HG02610 (cell line): ENCODE data around the gene RASGRF2.

Experiments
- ATAC-seq: cut with Tn5 transposase; IDR thresholded peaks from one replicate; pipeline ENCODE4 v1.9.1; 2021; ENCODE audit warnings: mild to moderate bottlenecking, moderate library complexity; ENCODE audit not compliant: unreplicated experiment

RASGRF2 gene

GRCh38 chr5:81128416-81128815 is 168.3 kb downstream of the RASGRF2 start:
- ATAC-seq, result no peak

GRCh38 chr5:81132381-81132780 is 172.2 kb downstream of the RASGRF2 start:
- ATAC-seq, result no peak

DNA sequence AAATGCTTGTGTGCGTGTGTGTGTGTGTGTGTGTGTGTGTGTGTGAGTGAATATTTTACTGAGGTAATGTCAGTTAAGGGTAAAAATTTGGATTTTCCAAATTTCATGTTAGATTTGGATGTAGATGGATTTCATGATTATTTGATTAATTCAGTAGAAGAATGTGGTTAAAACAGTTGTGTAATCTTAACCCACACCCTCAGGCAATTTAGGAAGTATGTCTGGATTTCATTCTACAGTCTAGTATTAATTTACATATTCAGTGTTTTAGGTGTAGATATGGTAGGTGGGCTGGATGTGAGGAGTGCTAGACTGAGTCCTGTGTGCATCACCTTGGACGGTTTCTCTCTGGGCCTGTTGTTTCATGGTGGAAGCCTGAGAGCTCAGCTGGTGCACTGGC is 173.9 kb downstream of the RASGRF2 start:
- no peak for ATAC-seq

DNA sequence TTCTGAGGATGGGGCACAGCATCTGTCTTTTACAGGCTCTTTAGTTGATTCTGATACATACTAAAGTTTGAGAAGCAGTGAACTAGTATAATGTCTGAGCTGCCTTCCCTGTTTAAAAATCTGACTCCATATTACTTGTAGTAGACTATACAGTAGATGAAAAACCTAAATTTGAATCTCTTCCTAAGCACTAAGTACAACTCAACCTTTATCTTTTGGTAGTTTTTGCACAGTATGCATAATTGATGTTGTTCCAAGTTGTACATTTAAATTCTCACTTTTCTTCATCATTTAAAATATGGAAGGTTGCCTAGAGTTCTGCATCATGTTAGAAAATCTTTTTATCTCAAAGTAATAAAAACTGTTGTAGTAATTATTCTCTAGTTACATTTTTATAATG is 174.4 kb downstream of the RASGRF2 start:
- no peak for ATAC-seq

DNA sequence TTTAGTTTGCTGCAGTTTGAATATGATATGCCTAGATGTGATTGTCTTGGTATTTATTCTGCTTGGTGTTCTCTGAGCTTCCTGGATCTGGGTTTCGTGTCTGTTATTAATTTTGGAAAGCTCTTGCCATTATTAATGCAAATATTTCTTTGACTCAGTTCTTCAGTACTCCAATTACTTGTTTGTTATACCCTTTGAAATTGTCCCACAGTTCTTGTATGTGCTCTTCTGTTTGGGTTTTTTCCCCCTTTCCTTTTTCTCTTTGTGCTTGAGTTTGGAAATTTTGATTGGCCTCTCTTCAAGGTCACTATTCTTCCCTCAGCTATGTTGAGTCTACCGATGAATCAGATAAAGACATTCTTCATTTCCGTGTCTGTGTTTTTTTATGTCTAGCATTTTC is 176.4 kb downstream of the RASGRF2 start:
- no peak for ATAC-seq

- no peak for ATAC-seq
These were observed 177.7 kb downstream of the RASGRF2 start for GRCh38 chr5:81137833-81138232.

- ATAC-seq, result no peak
These were observed 180.3 kb downstream of the RASGRF2 start for GRCh38 chr5:81140441-81140840.

DNA sequence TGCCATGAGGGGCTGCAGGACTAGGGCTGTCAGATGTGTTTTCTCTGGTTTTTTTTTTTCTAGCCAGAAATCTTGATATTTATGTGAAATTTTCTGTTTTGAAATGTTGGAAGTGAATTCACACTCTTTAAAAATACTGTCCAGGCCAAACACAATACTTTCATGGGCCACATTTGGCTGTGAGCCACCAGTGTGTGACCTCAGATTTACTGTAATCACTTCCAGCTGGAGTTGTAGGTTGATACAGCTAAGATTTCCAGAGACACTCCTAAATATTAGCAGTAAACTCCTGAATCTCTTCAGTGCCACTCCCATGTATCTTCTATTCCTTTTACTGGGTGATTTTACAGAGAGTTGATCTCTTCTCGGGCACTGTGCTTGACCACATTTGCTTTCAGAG is 180.8 kb downstream of the RASGRF2 start:
- no peak for ATAC-seq

DNA sequence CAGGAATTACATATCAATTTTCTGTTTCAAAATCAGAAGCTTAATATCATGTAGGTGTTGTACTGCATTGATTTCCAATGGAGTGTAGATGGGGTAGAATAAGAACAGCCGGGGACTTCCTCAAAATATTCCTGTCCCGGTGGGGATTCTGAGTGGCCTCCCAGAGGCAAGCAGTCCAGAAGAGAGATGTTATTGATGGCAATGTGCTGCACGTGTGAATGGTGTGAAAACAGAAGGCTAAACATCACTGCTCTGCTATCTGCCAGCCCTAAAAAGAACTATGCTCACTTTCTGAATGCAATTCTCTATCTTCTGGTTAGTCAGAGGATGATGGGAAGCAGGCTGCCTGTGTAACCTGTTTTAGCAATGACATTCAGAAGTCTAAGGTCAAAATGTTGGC is 181.9 kb downstream of the RASGRF2 start:
- ATAC-seq, result no peak

- ATAC-seq, result no peak
These were observed 185.3 kb downstream of the RASGRF2 start for GRCh38 chr5:81145329-81145935.

DNA sequence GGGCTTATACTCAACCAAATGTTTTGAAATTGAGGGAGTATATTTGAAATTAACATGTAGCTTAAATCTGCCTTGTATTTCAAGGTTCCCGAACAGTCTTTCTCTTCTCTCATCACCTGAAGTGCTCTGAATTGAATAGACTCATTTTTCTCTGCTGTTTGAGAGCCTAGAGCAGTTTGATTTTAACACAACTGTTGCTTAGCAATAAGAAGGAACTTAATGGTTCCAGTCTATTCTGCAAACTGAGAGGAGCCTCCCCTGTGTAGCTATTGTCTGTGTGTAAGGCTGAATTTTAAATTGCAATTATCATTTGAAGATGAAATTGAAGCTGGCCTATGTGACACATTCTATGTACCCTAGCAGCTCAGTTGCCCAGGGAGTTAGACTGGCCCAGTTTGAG is 185.9 kb downstream of the RASGRF2 start:
- ATAC-seq, result no peak

GRCh38 chr5:81147011-81147885 is 187.1 kb downstream of the RASGRF2 start:
- ATAC-seq, result no peak

- no peak for ATAC-seq
These were observed 187.9 kb downstream of the RASGRF2 start for GRCh38 chr5:81147886-81148571.

GRCh38 chr5:81151546-81151945 is 191.4 kb downstream of the RASGRF2 start:
- no peak for ATAC-seq

DNA sequence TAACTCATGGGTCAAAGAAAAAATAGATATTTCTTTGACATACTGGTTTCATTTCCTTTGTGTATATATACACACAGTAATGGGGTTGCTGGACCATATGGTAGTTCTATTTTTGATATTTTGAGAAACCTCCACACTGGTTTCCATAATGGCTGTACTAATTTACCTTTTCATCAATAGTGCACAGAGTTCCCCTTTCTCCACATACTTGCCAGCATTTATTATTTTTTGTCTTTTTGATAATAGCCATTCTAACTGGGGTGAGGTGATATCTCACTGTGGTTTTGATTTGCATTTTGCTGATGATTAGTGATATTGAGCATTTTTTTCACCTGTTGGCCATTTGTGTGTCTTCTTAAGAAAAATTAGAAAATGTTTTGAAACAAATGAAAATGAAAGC is 194.6 kb downstream of the RASGRF2 start:
- no peak for ATAC-seq

- no peak for ATAC-seq
These were observed 196.6 kb downstream of the RASGRF2 start for GRCh38 chr5:81156732-81157131.

DNA sequence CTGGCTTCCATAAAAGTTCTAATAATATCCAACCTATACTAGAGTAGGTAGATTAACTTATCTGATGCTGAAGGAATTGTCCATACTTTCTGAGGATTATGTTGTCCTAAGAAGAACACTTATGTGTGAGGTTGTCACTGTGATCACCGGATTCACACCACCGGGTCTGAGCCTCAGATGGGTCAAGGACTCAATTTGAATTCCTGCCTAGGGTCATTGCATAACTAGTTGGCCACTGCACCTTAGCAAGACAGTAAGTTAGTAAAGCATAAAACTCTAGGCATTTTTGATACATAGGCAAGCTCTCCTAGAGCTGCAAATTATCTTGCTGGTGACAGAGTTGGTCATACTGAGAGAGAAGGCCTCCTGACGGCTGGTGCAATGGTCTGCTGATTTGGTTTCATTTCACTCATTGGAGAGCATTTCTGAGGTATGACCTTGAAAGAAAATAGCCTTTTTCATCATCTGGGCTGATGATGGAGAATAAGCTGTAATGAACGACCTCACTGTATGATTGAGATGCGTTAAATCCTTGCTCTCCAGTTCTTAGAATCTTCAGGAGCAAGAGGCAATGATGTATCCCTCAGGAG is 200.9 kb downstream of the RASGRF2 start:
- peak; percentile 80 for ATAC-seq

DNA sequence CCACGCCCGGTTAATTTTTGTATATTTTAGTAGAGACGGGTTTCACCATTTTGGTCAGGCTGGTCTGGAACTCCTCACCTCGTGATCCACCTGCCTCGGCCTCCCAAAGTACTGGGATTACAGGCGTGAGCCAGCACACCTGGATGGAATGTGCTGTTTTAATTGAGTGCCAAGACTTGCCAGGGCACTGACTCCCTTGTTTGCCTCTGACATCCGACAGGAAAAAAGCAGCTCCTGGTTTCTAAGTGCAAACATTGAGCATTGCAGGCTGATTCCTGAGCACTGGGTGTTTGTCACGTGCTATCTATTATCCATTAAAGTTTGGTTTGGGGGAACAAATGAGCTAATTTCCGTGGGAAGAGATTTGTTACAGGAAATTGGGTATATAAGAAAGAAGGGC is 202.3 kb downstream of the RASGRF2 start:
- ATAC-seq, result no peak

GRCh38 chr5:81163651-81164050 is 203.5 kb downstream of the RASGRF2 start:
- ATAC-seq, result no peak

DNA sequence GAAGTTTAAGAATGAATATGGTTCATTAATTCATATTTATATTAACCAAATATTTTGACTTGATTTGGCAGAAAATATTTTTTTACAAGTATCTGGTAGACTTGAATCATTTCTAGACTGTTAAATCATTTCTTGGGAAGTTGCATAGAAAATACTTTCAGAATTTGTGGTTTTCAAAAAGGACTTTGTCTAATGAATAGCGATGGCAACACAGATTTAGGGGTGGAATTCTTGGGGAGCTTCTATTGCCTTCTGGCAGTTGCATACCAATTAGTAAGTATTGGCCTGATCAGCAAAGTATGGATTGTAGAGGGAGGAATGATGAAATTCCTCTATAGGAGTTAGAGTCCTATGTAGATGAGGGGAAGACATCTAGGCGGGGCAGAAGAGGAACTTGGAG is 204.3 kb downstream of the RASGRF2 start:
- no peak for ATAC-seq

DNA sequence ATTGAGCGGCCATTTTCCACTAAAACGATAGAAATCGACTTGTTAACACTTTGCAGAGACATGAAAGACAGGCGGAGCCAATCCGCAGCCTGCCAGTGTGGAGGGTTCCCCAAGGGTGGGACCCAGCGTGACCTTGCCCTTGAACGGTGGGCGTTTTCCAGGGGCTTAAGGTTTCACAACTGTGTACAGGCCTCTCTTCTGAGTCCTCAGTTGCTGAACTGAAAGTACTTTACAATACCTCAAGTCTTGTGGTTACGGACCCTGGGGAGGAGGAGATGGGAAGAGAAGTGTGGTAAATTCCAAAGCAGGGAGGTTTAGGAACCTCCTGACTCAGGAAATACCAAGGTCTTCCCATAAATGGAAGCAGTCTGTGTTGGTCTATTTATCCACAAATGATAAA is 204.8 kb downstream of the RASGRF2 start:
- no peak for ATAC-seq
